Measurements from ENCODE around the gene ARMC2. TPM values are rescaled to one million over a fixed set of nuclear protein-coding genes. Genes with fewer than 3 reads are reported as not detected.

ARMC2 gene
- total and polyA plus RNA-seq, 2 experiments from 2014 or later: 2.7 to 4.4 TPM

DNA sequence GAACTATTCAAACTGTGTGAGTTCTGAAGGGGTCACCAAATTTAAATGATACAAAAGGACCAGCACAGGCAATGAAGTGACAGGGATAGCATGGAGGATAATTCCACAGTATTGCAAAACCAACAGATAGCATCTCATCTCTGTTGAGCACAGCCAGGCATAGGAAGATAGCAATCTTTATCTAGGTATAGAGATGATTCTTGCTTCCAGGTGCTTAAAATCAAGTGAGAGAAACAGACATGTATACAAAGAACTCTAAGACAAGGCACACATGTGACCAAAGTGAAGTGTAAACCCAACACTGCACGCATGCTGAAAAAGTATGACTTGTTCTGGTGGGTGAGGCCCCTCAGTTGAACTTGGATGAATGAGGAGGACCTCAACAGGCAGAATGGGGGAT lies 48.4 kb upstream of the ARMC2 start:
- no peaks in the 10 kb centered on the region for H3K27me3 Mint-ChIP-seq (ENCODE audit: insufficient read depth, low read depth, poor library complexity)
- ATAC-seq: no peak

More for the DNA sequence above, 48.4 kb upstream of the ARMC2 start:
- Histone ChIP-seq H2AFZ (no peak overlapping the region), H3K79me2 (replicated peaks; ENCODE audit: insufficient read depth) (no peaks in the 10 kb centered on the region), H4K20me1 (replicated peaks; ENCODE audit: insufficient read depth) (no peaks in the 10 kb centered on the region), H3K4me3 (no peak overlapping the region), H3K4me2 (no peak overlapping the region), H3F3A (replicated peaks; ENCODE audit: low read depth) (no peaks in the 10 kb centered on the region), H3K4me1 (ENCODE audit: insufficient read depth) (peaks cover 10% of the 10 kb centered on the region; the same call in 1 of the 2 replicates), H3K36me3 (ENCODE audit: insufficient read depth) (no peaks in the 10 kb centered on the region), H3K27ac (ENCODE audit: low read depth) (no peak overlapping the region), H3K9me2 (ENCODE audit: insufficient read depth) (no peaks in the 10 kb centered on the region), H3K27me3 (ENCODE audit: insufficient read depth) (no peaks in the 10 kb centered on the region)
- no peaks in the 10 kb centered on the region for H3K36me3 Mint-ChIP-seq (ENCODE audit: low read depth)
- H3K9me3 Mint-ChIP-seq: no peaks in the 10 kb centered on the region
- no peak for TF ChIP-seq EZH2phosphoT487 (IDR thresholded peaks at IDR 0.05; ENCODE audit: unreplicated experiment)
- no peak for TF ChIP-seq ZNF462 (CRISPR knock-in tag; IDR thresholded peaks at IDR 0.05)
- no peak for TF ChIP-seq CTCF (conservative IDR thresholded peaks at IDR 0.05; ENCODE audit: low read depth in 2 of 2)
- TF ChIP-seq POLR2AphosphoS5 (IDR thresholded peaks at IDR 0.05; ENCODE audit: low read depth): no peak
- TF ChIP-seq REST (IDR thresholded peaks at IDR 0.05; ENCODE audit: unreplicated experiment): no peak
- TF ChIP-seq ZNF114 (CRISPR knock-in tag; IDR thresholded peaks at IDR 0.05): no peak
- no peak for TF ChIP-seq ETS1 (IDR thresholded peaks at IDR 0.05)
- TF ChIP-seq EZH2 (IDR thresholded peaks at IDR 0.05; ENCODE audit: low read depth, unreplicated experiment): no peak
- no peak for TF ChIP-seq STAT1 (IDR thresholded peaks at IDR 0.05; ENCODE audit: unreplicated experiment)
- TF ChIP-seq CREB1 (CRISPR knock-in tag; IDR thresholded peaks at IDR 0.05; ENCODE audit: low read depth): no peak
- TF ChIP-seq ZNF331 (CRISPR knock-in tag; IDR thresholded peaks at IDR 0.05; ENCODE audit: low read depth): no peak
- H3K27ac Mint-ChIP-seq: no peak overlapping the region
- no peak for DNase-seq (ENCODE audit: low spot score)
- peaks cover 18% of the 10 kb centered on the region for H3K4me1 Mint-ChIP-seq
- H3K4me3 Mint-ChIP-seq: no peak overlapping the region

Measured in GM23338 (cell line).